Lower leg skin (tissue), 3 donors: ENCODE data around the gene KBTBD13.

Source experiments
- POLR2A ChIP-seq, 2 donors: fragments of 450-650 bp; IDR thresholded peaks; one replicate each; pipeline ENCODE4 v1.6.1; 2016 to 2017; ENCODE audit warnings: antibody characterized with exemption in 2 of 2, mild to moderate bottlenecking in 1 of 2, moderate library complexity in 1 of 2
- TF ChIP-seq, protein P1 (sequence below), 3 donors: fragments of 450-650 bp; IDR thresholded peaks; one replicate each; pipeline ENCODE4 v1.5.1; 2016; ENCODE audit warnings: antibody characterized with exemption in 3 of 3, mild to moderate bottlenecking in 3 of 3, moderate library complexity in 2 of 3

DNA sequence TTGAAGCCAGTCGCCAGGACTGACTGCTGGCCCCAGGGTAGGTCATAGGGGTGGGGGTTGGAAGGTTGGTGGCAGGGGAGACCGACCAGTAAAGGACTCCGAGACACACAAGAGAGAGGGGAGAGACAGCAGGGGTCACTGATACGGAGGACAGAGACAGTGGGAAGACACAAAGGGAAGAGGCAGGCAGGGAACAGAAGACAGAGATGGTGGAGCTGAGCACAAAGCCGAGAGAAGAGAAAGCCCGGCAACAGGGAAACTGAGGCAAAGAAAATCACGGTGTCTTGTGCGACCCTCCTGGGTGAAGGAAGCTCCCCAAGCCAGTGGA, 9.3 kb upstream of the KBTBD13 start:
- TF ChIP-seq, protein P1, sequence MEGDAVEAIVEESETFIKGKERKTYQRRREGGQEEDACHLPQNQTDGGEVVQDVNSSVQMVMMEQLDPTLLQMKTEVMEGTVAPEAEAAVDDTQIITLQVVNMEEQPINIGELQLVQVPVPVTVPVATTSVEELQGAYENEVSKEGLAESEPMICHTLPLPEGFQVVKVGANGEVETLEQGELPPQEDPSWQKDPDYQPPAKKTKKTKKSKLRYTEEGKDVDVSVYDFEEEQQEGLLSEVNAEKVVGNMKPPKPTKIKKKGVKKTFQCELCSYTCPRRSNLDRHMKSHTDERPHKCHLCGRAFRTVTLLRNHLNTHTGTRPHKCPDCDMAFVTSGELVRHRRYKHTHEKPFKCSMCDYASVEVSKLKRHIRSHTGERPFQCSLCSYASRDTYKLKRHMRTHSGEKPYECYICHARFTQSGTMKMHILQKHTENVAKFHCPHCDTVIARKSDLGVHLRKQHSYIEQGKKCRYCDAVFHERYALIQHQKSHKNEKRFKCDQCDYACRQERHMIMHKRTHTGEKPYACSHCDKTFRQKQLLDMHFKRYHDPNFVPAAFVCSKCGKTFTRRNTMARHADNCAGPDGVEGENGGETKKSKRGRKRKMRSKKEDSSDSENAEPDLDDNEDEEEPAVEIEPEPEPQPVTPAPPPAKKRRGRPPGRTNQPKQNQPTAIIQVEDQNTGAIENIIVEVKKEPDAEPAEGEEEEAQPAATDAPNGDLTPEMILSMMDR (IDR thresholded peaks at IDR 0.05): no peak
- no peak for TF ChIP-seq POLR2A (IDR thresholded peaks at IDR 0.05)
